SU-DHL-6 (cell line): ENCODE data around the gene SLC25A13.
"Not testable (repeated sequence)": the region's sequence is repeated elsewhere in the genome, so short reads cannot be mapped to it uniquely, and the experiment has no call there.

Source experiments
- EZH2phosphoT487 ChIP-seq: fragments of 200-600 bp; sonication (generic), shearing (Covaris generic); conservative IDR thresholded peaks from 2 replicates; pipeline ENCODE4 v1.6.1; 2018; ENCODE audit warnings: mild to moderate bottlenecking, antibody characterized with exemption, low read length, moderate library complexity, mixed read lengths
- TF ChIP-seq, protein P1 (sequence below): fragments of 200-600 bp; sonication (generic); IDR thresholded peaks from one replicate; pipeline ENCODE4 v1.5.1; 2017; ENCODE audit warnings: antibody characterized with exemption, mild to moderate bottlenecking, low read length, moderate library complexity; ENCODE audit not compliant: insufficient read depth, poor library complexity, severe bottlenecking

DNA sequence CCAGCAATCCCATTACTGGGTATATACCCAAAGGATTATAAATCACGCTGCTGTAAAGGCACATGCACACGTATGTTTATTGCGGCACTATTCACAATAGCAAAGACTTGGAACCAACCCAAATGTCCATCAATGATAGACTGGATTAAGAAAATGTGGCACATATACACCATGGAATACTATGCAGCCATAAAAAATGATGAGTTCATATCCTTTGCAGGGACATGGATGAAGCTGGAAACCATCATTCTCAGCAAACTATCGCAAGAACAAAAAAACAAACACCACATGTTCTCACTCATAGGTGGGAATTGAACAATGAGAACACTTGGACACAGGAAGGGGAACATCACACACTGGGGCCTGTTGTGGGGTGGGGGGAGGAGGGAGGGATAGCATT lies 28.0 kb downstream of the SLC25A13 start:
- TF ChIP-seq, protein P1, sequence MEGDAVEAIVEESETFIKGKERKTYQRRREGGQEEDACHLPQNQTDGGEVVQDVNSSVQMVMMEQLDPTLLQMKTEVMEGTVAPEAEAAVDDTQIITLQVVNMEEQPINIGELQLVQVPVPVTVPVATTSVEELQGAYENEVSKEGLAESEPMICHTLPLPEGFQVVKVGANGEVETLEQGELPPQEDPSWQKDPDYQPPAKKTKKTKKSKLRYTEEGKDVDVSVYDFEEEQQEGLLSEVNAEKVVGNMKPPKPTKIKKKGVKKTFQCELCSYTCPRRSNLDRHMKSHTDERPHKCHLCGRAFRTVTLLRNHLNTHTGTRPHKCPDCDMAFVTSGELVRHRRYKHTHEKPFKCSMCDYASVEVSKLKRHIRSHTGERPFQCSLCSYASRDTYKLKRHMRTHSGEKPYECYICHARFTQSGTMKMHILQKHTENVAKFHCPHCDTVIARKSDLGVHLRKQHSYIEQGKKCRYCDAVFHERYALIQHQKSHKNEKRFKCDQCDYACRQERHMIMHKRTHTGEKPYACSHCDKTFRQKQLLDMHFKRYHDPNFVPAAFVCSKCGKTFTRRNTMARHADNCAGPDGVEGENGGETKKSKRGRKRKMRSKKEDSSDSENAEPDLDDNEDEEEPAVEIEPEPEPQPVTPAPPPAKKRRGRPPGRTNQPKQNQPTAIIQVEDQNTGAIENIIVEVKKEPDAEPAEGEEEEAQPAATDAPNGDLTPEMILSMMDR, result not testable (repeated sequence)
- not testable (repeated sequence) for TF ChIP-seq EZH2phosphoT487
